ENCODE measurements around the gene BCAS2.

BCAS2 gene

DNA sequence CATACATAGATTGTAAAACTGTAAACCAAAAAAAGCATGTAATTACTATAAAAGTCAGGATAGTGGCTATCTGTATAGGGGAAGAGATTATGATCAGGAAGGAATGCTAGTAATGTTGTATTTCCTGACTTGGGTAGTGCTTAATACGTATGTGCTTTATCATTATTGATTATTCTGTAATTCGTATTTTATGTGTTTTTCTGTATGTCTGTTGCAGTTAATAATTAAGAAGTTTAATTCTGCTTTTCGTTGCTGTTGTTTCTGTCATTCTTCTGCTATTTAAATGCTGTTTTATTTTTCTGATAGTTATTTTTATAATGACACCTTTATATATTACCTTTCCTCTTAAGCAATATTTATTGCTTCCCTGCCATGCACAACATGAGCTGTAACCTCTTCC lies 41.1 kb downstream of the BCAS2 start:
- Histone ChIP-seq H3K27ac (no peak overlapping the region), H3K36me3 (no peaks in the 10 kb centered on the region), H3K27me3 (peaks cover 6% of the 10 kb centered on the region), H3K4me3 (ENCODE audit: low read depth in 1 of 2, low read length in 1 of 2) (no peak overlapping the region), H3K4me1 (ENCODE audit: control insufficient read depth in 1 of 2, insufficient read depth in 1 of 2, low read depth in 1 of 2, low read length in 1 of 2) (no peaks in the 10 kb centered on the region), H3K9me3 (no peaks in the 10 kb centered on the region)
- TF ChIP-seq, protein P1, sequence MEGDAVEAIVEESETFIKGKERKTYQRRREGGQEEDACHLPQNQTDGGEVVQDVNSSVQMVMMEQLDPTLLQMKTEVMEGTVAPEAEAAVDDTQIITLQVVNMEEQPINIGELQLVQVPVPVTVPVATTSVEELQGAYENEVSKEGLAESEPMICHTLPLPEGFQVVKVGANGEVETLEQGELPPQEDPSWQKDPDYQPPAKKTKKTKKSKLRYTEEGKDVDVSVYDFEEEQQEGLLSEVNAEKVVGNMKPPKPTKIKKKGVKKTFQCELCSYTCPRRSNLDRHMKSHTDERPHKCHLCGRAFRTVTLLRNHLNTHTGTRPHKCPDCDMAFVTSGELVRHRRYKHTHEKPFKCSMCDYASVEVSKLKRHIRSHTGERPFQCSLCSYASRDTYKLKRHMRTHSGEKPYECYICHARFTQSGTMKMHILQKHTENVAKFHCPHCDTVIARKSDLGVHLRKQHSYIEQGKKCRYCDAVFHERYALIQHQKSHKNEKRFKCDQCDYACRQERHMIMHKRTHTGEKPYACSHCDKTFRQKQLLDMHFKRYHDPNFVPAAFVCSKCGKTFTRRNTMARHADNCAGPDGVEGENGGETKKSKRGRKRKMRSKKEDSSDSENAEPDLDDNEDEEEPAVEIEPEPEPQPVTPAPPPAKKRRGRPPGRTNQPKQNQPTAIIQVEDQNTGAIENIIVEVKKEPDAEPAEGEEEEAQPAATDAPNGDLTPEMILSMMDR (IDR thresholded peaks at IDR 0.05), result no peak

DNA sequence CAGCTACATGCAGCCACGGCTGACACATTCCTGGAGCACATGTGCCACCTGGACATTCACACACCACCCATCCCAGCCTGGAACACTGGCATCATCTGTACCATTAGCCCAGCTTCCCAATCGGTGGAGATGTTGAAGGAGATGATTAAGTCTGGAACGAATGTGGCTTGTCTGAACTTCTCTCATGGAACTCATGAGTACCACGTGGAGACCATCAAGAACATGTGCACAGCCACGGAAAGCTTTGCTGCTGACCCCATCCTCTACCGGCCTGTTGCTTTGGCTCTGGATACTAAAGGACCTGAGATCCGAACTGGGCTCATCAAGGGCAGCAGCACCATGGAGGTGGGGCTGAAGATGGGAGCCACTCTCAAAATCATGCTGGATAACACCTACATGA lies 45.4 kb downstream of the BCAS2 start:
- Histone ChIP-seq H3K4me1 (ENCODE audit: control insufficient read depth in 1 of 2, insufficient read depth in 1 of 2, low read depth in 1 of 2, low read length in 1 of 2) (no peaks in the 10 kb centered on the region), H3K36me3 (no peaks in the 10 kb centered on the region), H3K4me3 (ENCODE audit: low read depth in 1 of 2, low read length in 1 of 2) (no peak overlapping the region), H3K27me3 (no peaks in the 10 kb centered on the region), H3K9me3 (no peaks in the 10 kb centered on the region), H3K27ac (no peak overlapping the region)
- TF ChIP-seq, protein P1 (IDR thresholded peaks at IDR 0.05), result no peak

DNA sequence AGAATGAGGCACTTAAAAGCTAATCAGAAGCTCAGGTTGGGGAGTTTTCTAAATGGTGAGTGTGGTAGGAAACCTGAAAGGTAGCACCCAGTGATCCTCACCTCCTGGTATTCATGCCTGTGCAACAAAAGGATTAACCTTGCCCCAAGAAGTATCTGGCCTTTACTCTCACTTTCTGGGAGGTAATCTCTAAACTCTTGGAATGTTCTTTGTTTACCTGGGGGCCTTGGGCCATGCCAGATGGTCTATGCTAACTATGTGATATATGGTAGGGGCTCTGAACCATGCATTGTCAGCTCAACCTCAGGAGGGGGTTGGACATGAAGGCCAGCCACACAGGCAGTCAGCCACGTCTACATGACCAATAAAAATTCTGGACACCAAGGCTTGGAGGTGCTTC lies 46.0 kb downstream of the BCAS2 start:
- TF ChIP-seq, protein P1 (IDR thresholded peaks at IDR 0.05), result no peak
- H3K9me3 ChIP-seq, result no peaks in the 10 kb centered on the region
- H3K4me1 ChIP-seq (ENCODE audit: control insufficient read depth in 1 of 2, insufficient read depth in 1 of 2, low read depth in 1 of 2, low read length in 1 of 2), result no peaks in the 10 kb centered on the region
- no peaks in the 10 kb centered on the region for H3K36me3 ChIP-seq
- no peak overlapping the region for H3K4me3 ChIP-seq (ENCODE audit: low read depth in 1 of 2, low read length in 1 of 2)
- no peaks in the 10 kb centered on the region for H3K27me3 ChIP-seq
- no peak overlapping the region for H3K27ac ChIP-seq

DNA sequence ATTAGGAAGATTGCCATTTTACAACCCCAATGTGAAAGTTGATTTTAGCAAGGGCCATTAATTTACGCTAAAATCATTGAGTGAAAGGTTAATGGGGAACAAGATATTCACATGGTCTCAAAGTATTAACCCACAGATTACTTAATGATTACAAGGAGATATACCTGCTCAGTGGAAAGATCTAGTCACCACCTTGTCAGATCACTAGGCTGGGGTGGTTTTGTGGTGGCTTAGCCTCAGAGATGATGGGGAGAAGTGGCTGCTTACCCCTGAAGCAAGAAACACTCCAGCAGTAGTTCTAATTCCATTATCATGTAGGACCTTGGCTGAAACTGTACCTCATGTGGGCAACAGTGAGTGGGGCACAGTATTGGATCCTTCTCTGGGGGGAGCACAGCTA lies 50.3 kb downstream of the BCAS2 start:
- Histone ChIP-seq H3K9me3 (no peaks in the 10 kb centered on the region), H3K27ac (no peak overlapping the region)

DNA sequence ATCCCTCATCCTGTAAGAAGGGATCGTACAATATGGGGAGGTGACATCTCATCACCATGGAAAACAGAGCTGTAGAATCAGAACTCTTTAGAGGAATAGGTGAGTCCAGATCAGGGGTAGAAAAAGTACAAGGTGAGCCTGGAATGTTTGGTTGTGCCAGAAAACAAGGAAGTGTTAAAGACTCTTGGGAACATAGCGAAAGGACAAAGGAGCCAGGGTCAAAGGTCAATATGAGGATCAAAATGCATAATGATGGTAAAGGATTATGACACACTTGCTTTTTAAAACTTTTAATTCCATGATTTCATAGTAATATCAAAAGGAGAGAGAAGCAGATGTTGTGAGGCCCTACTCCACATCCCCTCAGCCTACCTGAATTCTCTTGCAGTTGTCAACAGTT lies 51.2 kb downstream of the BCAS2 start:
- H3K36me3 ChIP-seq, result no peaks in the 10 kb centered on the region
- H3K27ac ChIP-seq, result no peak overlapping the region
- H3K27me3 ChIP-seq, result no peaks in the 10 kb centered on the region
- H3K4me3 ChIP-seq (ENCODE audit: low read depth in 1 of 2, low read length in 1 of 2), result no peak overlapping the region
- TF ChIP-seq, protein P1 (IDR thresholded peaks at IDR 0.05), result no peak
- H3K4me1 ChIP-seq (ENCODE audit: control insufficient read depth in 1 of 2, insufficient read depth in 1 of 2, low read depth in 1 of 2, low read length in 1 of 2), result no peaks in the 10 kb centered on the region
- no peaks in the 10 kb centered on the region for H3K9me3 ChIP-seq

More for the DNA sequence above, 50.3 kb downstream of the BCAS2 start:
- no peak overlapping the region for H3K4me3 ChIP-seq (ENCODE audit: low read depth in 1 of 2, low read length in 1 of 2)
- no peaks in the 10 kb centered on the region for H3K4me1 ChIP-seq (ENCODE audit: control insufficient read depth in 1 of 2, insufficient read depth in 1 of 2, low read depth in 1 of 2, low read length in 1 of 2)
- TF ChIP-seq, protein P1 (IDR thresholded peaks at IDR 0.05), result no peak
- H3K36me3 ChIP-seq, result no peaks in the 10 kb centered on the region
- no peaks in the 10 kb centered on the region for H3K27me3 ChIP-seq

DNA sequence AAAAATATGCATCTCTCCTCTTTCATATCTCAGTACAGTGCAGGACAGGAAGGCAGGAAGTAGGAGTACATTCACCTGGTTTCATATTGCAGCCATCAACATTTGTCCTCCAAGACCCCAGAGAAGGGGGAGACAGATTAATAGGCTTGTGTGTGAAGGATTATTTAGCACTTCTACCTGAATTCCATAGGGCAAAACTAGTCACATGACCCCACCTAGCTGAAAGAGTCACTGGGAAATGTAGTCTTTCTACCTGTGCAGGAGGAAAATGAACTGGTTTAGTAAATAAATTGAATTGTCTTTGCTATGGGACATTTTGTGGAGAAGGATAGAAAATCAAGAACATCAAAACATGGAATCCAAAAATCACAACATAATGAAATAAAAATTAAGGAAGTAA lies 56.5 kb downstream of the BCAS2 start:
- H3K27ac ChIP-seq, result no peak overlapping the region
- no peaks in the 10 kb centered on the region for H3K27me3 ChIP-seq
- no peaks in the 10 kb centered on the region for H3K36me3 ChIP-seq
- no peaks in the 10 kb centered on the region for H3K9me3 ChIP-seq
- H3K4me1 ChIP-seq (ENCODE audit: control insufficient read depth in 1 of 2, insufficient read depth in 1 of 2, low read depth in 1 of 2, low read length in 1 of 2), result no peaks in the 10 kb centered on the region
- no peak overlapping the region for H3K4me3 ChIP-seq (ENCODE audit: low read depth in 1 of 2, low read length in 1 of 2)
- TF ChIP-seq, protein P1 (IDR thresholded peaks at IDR 0.05), result no peak

Data from neutrophil (primary cell).